ENCODE results near the gene DAPK2.

DNA sequence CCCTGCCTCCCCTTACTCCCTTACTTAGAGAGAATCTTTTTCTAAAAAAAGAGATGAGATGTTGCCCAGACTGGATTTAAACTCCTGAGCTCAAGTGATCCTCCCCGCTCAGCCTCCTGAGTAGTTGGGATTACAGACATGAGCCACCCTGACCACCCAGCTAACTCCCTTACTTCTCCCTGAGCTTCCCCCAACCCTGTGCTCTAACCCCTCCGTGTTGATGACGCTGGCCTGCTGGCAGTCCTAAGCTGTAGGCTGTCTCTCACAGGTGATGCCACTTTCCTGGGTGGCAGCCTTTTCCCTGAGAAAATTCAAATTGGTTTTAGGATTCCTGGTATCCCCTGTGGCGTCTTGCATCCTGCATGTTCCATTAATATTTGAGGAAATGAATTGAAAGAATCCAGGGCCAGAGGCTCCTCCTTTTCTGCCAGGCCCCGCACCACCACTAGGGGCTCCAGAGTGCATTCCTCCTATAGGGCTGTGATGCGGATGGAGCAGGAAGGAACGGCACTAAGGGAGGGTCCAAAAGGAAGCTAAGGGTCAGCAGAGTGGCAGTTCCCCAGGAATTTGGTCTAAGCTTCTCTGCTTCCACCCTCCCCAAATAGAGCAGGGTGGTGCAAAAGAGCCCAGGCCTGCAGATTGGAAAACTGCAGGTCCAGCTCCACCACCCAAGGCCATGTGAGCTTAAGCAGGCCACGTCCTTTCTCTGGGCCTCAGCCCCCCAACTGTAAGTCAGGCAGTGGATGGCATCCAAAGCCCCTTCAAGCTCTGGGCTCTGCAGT lies 101.1 kb downstream of the DAPK2 start:
- TF ChIP-seq GATA3 (IDR thresholded peaks at IDR 0.05; ENCODE audit: low read depth, low read length) (no peak), GATA2 (IDR thresholded peaks at IDR 0.05; ENCODE audit: low read depth, low read length) (no peak)

Data from SH-SY5Y (cell line).